ENCODE data around the gene TMEM14B. TPM values are rescaled to one million over a fixed set of nuclear protein-coding genes. Genes with fewer than 3 reads are reported as not detected.
"Not testable (repeated sequence)": the region's sequence is repeated elsewhere in the genome, so short reads cannot be mapped to it uniquely, and the experiment has no call there.

Gene TMEM14B
- total RNA-seq: 61.0 TPM
- long read RNA-seq, transcript TMEM14B-202 (6 exons, 975 nt): major isoform, 35 of 47 reads
- long read RNA-seq, partial matches to known transcripts: 1 of 47 reads
- long read RNA-seq, other reads (novel, unspliced or antisense): 5 of 47 reads

GRCh38 chr6:10747251-10747972 lies at the start of gene TMEM14B:
Gene TMEM14B (plus strand): TSS chr6:10747805. CDS start chr6:10749246, 1,441 bp downstream.
- H3K27ac ChIP-seq: peak within 1 kb of the TSS; percentile 88
- ATAC-seq: peak; percentile 100

GRCh38 chr6:10713962-10714361 lies 33.6 kb upstream of the TMEM14B start:
- H3K36me3 ChIP-seq: peaks cover 19% of the 10 kb centered on the region
- no peaks in the 10 kb centered on the region for H3K27me3 ChIP-seq (ENCODE audit: low read depth)
- H3K27ac ChIP-seq: no peak overlapping the region
- no peak overlapping the region for H3K4me3 ChIP-seq
- no peaks in the 10 kb centered on the region for H3K9me3 ChIP-seq
- TF ChIP-seq, protein P1, sequence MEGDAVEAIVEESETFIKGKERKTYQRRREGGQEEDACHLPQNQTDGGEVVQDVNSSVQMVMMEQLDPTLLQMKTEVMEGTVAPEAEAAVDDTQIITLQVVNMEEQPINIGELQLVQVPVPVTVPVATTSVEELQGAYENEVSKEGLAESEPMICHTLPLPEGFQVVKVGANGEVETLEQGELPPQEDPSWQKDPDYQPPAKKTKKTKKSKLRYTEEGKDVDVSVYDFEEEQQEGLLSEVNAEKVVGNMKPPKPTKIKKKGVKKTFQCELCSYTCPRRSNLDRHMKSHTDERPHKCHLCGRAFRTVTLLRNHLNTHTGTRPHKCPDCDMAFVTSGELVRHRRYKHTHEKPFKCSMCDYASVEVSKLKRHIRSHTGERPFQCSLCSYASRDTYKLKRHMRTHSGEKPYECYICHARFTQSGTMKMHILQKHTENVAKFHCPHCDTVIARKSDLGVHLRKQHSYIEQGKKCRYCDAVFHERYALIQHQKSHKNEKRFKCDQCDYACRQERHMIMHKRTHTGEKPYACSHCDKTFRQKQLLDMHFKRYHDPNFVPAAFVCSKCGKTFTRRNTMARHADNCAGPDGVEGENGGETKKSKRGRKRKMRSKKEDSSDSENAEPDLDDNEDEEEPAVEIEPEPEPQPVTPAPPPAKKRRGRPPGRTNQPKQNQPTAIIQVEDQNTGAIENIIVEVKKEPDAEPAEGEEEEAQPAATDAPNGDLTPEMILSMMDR (IDR thresholded peaks at IDR 0.05): no peak
- DNase-seq (no peak), ATAC-seq (no peak)
- intact Hi-C loops (cut with DNase I): no loop called here
- H3K4me1 ChIP-seq: no peaks in the 10 kb centered on the region

More at GRCh38 chr6:10747251-10747972, at the start of gene TMEM14B:
- no peaks in the 10 kb centered on the region for H3K27me3 ChIP-seq (ENCODE audit: low read depth)
- TF ChIP-seq, protein P1 (IDR thresholded peaks at IDR 0.05): no peak
- no peaks in the 10 kb centered on the region for H3K9me3 ChIP-seq
- H3K4me3 ChIP-seq: peak within 1 kb of the TSS; percentile 77
- H3K4me1 ChIP-seq: peaks cover 25% of the 10 kb centered on the region
- intact Hi-C loops (cut with DNase I): no loop called here
- peak; percentile 100 for DNase-seq
- peaks cover 25% of the 10 kb centered on the region for H3K36me3 ChIP-seq

DNA sequence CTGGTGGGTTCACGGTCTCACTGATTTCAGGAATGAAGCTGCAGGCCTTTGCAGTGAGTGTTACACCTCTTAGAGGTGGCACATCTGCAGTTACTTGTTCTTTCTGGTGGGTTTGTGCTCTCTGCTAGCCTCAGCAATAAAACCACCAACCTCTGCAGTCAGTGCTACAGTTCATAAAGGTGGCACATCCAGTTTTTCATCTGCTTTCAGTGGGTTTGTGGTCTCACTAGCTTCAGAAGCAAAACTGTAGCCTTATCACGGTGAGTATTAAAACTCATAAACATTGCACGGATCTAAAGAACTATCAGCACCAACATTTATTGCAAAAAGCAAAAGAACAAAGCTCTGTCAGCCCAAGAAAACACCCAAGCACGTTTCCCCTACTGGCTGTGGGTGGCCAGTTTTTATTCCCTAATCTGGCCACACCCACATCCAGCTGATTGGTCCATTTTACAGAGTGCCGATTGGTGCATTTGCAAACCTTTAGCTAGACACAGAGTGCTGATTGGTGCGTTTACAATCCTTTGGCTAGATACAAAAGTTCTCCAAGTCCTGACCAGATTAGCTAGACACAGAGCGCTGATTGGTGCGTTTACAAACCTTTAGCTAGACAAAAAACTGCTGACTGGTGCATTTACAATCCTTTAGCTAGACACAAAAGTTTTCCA lies 28.2 kb upstream of the TMEM14B start:
- no peaks in the 10 kb centered on the region for H3K27me3 ChIP-seq (ENCODE audit: low read depth)
- intact Hi-C loops (cut with DNase I): no loop called here
- ATAC-seq (no peak), DNase-seq (no peak)
- H3K4me1 ChIP-seq: peaks cover 17% of the 10 kb centered on the region
- H3K9me3 ChIP-seq: no peaks in the 10 kb centered on the region
- peak overlapping the region; percentile 90 for H3K27ac ChIP-seq
- H3K4me3 ChIP-seq: peak overlapping the region; percentile 75
- no peaks in the 10 kb centered on the region for H3K36me3 ChIP-seq
- TF ChIP-seq, protein P1 (IDR thresholded peaks at IDR 0.05): no peak

DNA sequence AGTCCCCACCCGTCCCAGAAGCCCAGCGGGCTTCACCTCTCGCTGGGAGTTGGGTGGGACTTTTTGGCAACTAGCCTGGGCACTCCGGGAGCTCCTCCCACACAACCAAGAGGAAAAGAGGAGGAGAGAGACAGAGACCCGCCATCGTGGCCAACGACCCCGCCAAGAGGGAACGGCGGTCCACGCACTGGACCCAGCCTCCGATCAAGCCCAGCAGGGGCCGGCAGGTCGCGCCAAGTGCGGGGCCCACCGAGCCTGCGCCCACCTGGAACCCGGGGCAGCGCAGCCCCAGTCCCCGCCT lies 27.7 kb upstream of the TMEM14B start:
- intact Hi-C loops (cut with DNase I): no loop called here
- Histone ChIP-seq H3K27ac (peak overlapping the region; percentile 90), H3K36me3 (no peaks in the 10 kb centered on the region), H3K9me3 (no peaks in the 10 kb centered on the region), H3K27me3 (ENCODE audit: low read depth) (no peaks in the 10 kb centered on the region), H3K4me3 (peak overlapping the region; percentile 75), H3K4me1 (peaks cover 22% of the 10 kb centered on the region)
- TF ChIP-seq, protein P1 (IDR thresholded peaks at IDR 0.05): no peak
- no peak for ATAC-seq
- DNase-seq: no peak

- Histone ChIP-seq H3K9me3 (no peaks in the 10 kb centered on the region), H3K27ac (peak overlapping the region; percentile 90), H3K27me3 (ENCODE audit: low read depth) (no peaks in the 10 kb centered on the region), H3K36me3 (peaks cover 2% of the 10 kb centered on the region), H3K4me3 (peak overlapping the region; percentile 75), H3K4me1 (peaks cover 25% of the 10 kb centered on the region)
- intact Hi-C loops (cut with DNase I): no loop called here
- DNase-seq (peak; percentile 74), ATAC-seq (peak; percentile 25 to 48)
- TF ChIP-seq, protein P1 (IDR thresholded peaks at IDR 0.05): no peak
Observed at GRCh38 chr6:10720265-10720959, 27.2 kb upstream of the TMEM14B start.

DNA sequence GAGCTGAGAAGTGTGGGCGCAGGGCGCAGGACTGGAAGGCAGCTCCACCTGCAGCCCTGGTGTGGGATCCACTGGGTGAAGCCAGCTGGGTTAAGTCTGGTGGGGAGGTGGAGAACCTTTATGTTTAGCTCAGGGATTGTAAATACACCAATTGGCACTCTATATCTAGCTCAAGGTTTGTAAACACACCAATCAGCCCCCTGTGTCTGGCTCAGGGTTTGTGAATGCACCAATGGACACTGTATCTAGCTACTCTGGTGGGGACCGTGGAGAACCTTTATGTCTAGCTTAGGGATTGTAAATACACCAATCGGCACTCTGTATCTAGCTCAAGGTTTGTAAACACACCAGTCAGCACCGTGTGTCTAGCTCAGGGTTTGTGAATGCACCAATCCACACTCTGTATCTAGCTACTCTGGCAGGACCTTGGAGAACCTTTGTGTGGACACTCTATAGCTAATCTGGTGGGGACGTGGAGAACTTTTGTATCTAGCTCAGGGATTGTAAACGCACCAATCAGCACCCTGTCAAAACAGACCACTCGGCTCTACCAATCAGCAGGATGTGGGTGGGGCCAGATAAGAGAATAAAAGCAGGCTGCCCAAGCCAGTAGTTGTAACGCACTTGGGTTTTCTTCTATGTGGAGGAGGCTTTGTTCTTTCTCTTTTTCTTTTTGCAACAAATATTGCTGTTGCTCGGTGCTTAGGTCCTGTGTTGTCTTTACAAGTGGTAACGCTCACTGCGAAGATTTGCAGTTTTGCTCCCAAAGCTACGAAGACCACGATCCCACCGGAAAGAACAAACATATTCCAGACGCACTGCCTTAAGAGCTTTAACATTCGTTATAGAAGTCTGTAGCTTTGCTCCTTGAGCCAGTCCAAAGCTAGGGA lies 26.4 kb upstream of the TMEM14B start:
- Histone ChIP-seq H3K27ac (peak overlapping the region; percentile 90), H3K4me1 (peaks cover 25% of the 10 kb centered on the region), H3K4me3 (peak overlapping the region; percentile 75)
- intact Hi-C loops (cut with DNase I); DNase-seq; H3K9me3 ChIP-seq; H3K36me3 ChIP-seq; ATAC-seq; H3K27me3 ChIP-seq (ENCODE audit: low read depth): not testable (repeated sequence)
